Astrocyte (in vitro differentiated cells and primary cell): ENCODE measurements around the gene FCHO2. TPM values are rescaled to one million over a fixed set of nuclear protein-coding genes. Genes with fewer than 3 reads are reported as not detected.

Source experiments
- DNase-seq: peaks from one replicate; pipeline ENCODE4 v3.0.0-alpha.2; 2010; ENCODE audit warnings: low read depth
- FAIRE-seq: peaks from 2 replicates; lab custom pipeline; 2011; peaks lifted over from hg19 to GRCh38; lab: Jason Lieb, UNC
- H2AFZ ChIP-seq: 2 replicates; pipeline ENCODE4 v1.6.0; 2012; ENCODE audit warnings: low read depth, low read length, inconsistent platforms
- H3K27ac ChIP-seq: 2 replicates; pipeline ENCODE4 v1.5.1; 2011; ENCODE audit warnings: low read depth, low read length, inconsistent platforms
- H3K27me3 ChIP-seq: 2 replicates; pipeline ENCODE4 v1.6.0; 2011; ENCODE audit warnings: low read length, inconsistent platforms; ENCODE audit not compliant: insufficient read depth
- H3K36me3 ChIP-seq: 2 replicates; pipeline ENCODE4 v1.5.1; 2011; ENCODE audit warnings: low read length, inconsistent platforms; ENCODE audit not compliant: insufficient read depth
- H3K4me1 ChIP-seq: 2 replicates; pipeline ENCODE4 v1.5.1; 2011; ENCODE audit warnings: low read length, inconsistent platforms; ENCODE audit not compliant: insufficient read depth
- H3K4me2 ChIP-seq: 2 replicates; pipeline ENCODE4 v1.6.0; 2012; ENCODE audit warnings: low read length, inconsistent platforms
- H3K4me3 ChIP-seq: 2 replicates; pipeline ENCODE4 v1.5.1; 2011; ENCODE audit warnings: low read depth, mild to moderate bottlenecking, low read length, inconsistent platforms; ENCODE audit not compliant: insufficient read depth
- H3K79me2 ChIP-seq: 2 replicates; pipeline ENCODE4 v1.6.0; 2012; ENCODE audit warnings: mild to moderate bottlenecking, low read length, inconsistent platforms; ENCODE audit not compliant: insufficient read depth
- H3K9ac ChIP-seq: 2 replicates; pipeline ENCODE4 v1.6.0; 2012; ENCODE audit warnings: mild to moderate bottlenecking, low read length, inconsistent platforms
- H3K9me3 ChIP-seq: 2 replicates; pipeline ENCODE4 v1.5.1; 2012; ENCODE audit warnings: low read depth, mild to moderate bottlenecking, low read length, inconsistent platforms; ENCODE audit not compliant: insufficient read depth
- H4K20me1 ChIP-seq: 2 replicates; pipeline ENCODE4 v1.6.0; 2012; ENCODE audit warnings: low read length, inconsistent platforms; ENCODE audit not compliant: insufficient read depth
- H3K27ac Mint-ChIP-seq: one replicate; pipeline ENCODE4 v1.8.0; 2021; ENCODE audit warnings: mild to moderate bottlenecking, mixed read lengths; ENCODE audit not compliant: unreplicated experiment
- H3K27me3 Mint-ChIP-seq: one replicate; pipeline ENCODE4 v1.8.0; 2021; ENCODE audit warnings: low read depth, mixed read lengths; ENCODE audit not compliant: unreplicated experiment
- H3K36me3 Mint-ChIP-seq: one replicate; pipeline ENCODE4 v1.8.0; 2021; ENCODE audit warnings: low read depth, mixed read lengths; ENCODE audit not compliant: unreplicated experiment
- H3K4me1 Mint-ChIP-seq: one replicate; pipeline ENCODE4 v1.8.0; 2021; ENCODE audit warnings: low read depth, mixed read lengths; ENCODE audit not compliant: unreplicated experiment
- H3K4me3 Mint-ChIP-seq: one replicate; pipeline ENCODE4 v1.8.0; 2021; ENCODE audit warnings: mild to moderate bottlenecking, moderate library complexity, mixed read lengths; ENCODE audit not compliant: unreplicated experiment
- H3K9me3 Mint-ChIP-seq: one replicate; pipeline ENCODE4 v1.8.0; 2021; ENCODE audit warnings: mild to moderate bottlenecking, mixed read lengths; ENCODE audit not compliant: unreplicated experiment
- EZH2 ChIP-seq: IDR thresholded peaks from 2 replicates; pipeline ENCODE4 v1.6.1; 2012; ENCODE audit warnings: mild to moderate bottlenecking, low read length, inconsistent platforms; ENCODE audit not compliant: insufficient read depth
- total RNA-seq: library from RNA; stranded (reverse); gene quantifications from 2 replicates; pipeline ENCODE4 v1.2.1, GENCODE V29; 2021
- TF ChIP-seq, protein P1 (sequence below): IDR thresholded peaks from 2 replicates; pipeline ENCODE4 v1.5.1; 2011; ENCODE audit warnings: low read depth, mild to moderate bottlenecking, inconsistent platforms, low read length, moderate library complexity; ENCODE audit not compliant: insufficient read depth

FCHO2 gene
- total RNA-seq, 1 donor from 2014 or later = 20.7 TPM

DNA sequence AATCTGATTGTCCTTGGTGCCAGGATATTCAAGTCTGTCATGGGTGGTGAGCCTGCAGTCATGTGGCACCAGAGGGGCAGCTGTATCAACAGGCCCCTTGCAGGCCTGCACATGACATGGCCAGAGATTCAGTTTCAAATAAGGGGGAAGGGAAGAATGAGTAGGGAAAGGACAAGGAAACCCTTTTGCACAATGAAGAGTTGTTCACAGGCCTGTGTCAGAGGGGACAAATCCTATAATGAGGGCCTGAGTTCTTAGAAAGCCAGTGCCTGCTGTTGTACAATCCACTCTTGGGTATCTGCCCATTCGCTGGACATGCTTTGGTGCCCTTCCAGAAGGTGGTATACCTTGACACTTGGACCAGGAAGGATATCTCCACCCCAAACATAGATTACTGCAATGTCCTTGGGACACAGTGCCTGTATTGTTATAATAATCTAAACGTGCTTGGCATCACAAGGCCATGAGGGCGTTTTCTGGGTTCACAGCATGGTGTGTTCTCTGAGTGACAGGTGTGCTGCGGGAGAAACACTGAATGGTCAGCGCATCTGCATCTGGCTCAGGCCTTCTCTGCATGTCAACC, 162.6 kb downstream of the FCHO2 start:
- no peak overlapping the region for H3K27ac Mint-ChIP-seq
- H3K36me3 Mint-ChIP-seq = no peaks in the 10 kb centered on the region
- H3K4me3 Mint-ChIP-seq = no peak overlapping the region
- FAIRE-seq (no peak), DNase-seq (no peak)
- no peaks in the 10 kb centered on the region for H3K79me2 ChIP-seq
- no peaks in the 10 kb centered on the region for H3K36me3 ChIP-seq
- H3K9ac ChIP-seq = no peak overlapping the region
- no peak overlapping the region for H3K27ac ChIP-seq
- peaks cover 31% of the 10 kb centered on the region for H3K4me1 ChIP-seq
- peaks cover 26% of the 10 kb centered on the region for H3K4me1 Mint-ChIP-seq
- no peaks in the 10 kb centered on the region for H4K20me1 ChIP-seq
- H3K4me2 ChIP-seq = no peak overlapping the region
- peaks cover 2% of the 10 kb centered on the region for H3K9me3 Mint-ChIP-seq
- TF ChIP-seq, protein P1, sequence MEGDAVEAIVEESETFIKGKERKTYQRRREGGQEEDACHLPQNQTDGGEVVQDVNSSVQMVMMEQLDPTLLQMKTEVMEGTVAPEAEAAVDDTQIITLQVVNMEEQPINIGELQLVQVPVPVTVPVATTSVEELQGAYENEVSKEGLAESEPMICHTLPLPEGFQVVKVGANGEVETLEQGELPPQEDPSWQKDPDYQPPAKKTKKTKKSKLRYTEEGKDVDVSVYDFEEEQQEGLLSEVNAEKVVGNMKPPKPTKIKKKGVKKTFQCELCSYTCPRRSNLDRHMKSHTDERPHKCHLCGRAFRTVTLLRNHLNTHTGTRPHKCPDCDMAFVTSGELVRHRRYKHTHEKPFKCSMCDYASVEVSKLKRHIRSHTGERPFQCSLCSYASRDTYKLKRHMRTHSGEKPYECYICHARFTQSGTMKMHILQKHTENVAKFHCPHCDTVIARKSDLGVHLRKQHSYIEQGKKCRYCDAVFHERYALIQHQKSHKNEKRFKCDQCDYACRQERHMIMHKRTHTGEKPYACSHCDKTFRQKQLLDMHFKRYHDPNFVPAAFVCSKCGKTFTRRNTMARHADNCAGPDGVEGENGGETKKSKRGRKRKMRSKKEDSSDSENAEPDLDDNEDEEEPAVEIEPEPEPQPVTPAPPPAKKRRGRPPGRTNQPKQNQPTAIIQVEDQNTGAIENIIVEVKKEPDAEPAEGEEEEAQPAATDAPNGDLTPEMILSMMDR = no peak
- no peak for TF ChIP-seq EZH2
- no peak overlapping the region for H2AFZ ChIP-seq
- peaks cover 32% of the 10 kb centered on the region for H3K27me3 Mint-ChIP-seq
- no peaks in the 10 kb centered on the region for H3K9me3 ChIP-seq
- peaks cover 5% of the 10 kb centered on the region for H3K27me3 ChIP-seq
- H3K4me3 ChIP-seq = no peak overlapping the region

DNA sequence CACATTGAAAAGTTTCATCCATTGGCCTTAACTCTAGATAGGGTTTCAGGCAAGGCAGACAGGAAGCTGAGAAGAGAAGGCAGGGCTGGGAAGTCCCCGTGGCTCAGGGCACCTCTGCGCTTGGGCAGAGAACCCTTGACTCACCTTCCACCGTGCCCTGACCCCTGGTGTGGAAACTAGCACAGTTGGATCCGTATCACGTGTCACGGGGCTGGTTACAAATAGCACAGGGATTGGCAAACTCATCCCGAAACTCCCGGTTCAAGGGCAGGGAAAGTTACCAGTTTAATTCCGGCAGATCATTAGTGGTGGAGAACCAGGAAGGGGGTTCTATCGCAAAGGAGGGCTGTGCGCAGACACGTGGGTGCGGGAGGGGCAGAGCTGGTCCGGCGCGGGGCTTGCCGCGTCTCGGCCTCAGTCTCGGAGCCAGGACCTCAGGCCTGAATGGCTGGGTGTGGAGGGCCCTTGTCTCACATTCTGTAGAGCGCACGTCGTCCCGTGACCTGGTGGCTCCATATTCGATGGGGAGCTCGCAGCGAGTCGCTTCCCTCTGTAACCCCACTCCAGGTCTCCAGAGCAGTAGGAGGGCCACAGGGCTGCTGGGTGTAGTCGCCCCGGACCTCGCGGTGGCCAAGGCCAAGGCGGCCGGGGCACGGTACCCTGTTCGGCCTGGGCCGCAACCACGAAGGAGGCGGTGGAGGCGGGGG, 163.8 kb downstream of the FCHO2 start:
- peak overlapping the region; percentile 77 for H3K4me3 Mint-ChIP-seq
- H3K4me1 ChIP-seq = peaks cover 31% of the 10 kb centered on the region
- H3K27ac Mint-ChIP-seq = no peak overlapping the region
- peaks cover 26% of the 10 kb centered on the region for H3K4me1 Mint-ChIP-seq
- no peak for FAIRE-seq
- H3K9me3 ChIP-seq = no peaks in the 10 kb centered on the region
- no peak overlapping the region for H3K4me3 ChIP-seq
- peak overlapping the region; percentile 16 for H3K9ac ChIP-seq
- TF ChIP-seq, protein P1 = no peak
- peak overlapping the region; percentile 100 for H3K4me2 ChIP-seq
- H3K27ac ChIP-seq = no peak overlapping the region
- H4K20me1 ChIP-seq = no peaks in the 10 kb centered on the region
- DNase-seq = no peak
- H3K9me3 Mint-ChIP-seq = no peaks in the 10 kb centered on the region
- no peaks in the 10 kb centered on the region for H3K36me3 ChIP-seq
- H3K79me2 ChIP-seq = no peaks in the 10 kb centered on the region
- H2AFZ ChIP-seq = peak overlapping the region; percentile 74
- peaks cover 8% of the 10 kb centered on the region for H3K27me3 ChIP-seq
- H3K36me3 Mint-ChIP-seq = peaks cover 7% of the 10 kb centered on the region
- H3K27me3 Mint-ChIP-seq = peaks cover 43% of the 10 kb centered on the region
